H1 (cell line): ENCODE results near the gene GPR180. TPM values are rescaled to one million over a fixed set of nuclear protein-coding genes. Genes with fewer than 3 reads are reported as not detected.

Experiments
- CTCF ChIA-PET: fragments of 300-600 bp; sonication (Branson Sonifier 250); formaldehyde crosslinking; loops from one replicate; lab custom pipeline; 2021; ENCODE audit not compliant: partially characterized antibody; lab: Charles Lee
- POLR2A ChIA-PET: fragments of 300-600 bp; sonication (Branson Sonifier 250); formaldehyde crosslinking; loops from one replicate; lab custom pipeline; 2021; ENCODE audit warnings: inconsistent platforms; ENCODE audit not compliant: partially characterized antibody; lab: Charles Lee
- DNase-seq, 2 experiments: peaks; one replicate each; pipeline versions ENCODE4 v3.0.0 to v3.0.0-alpha.2; 2010 to 2022; ENCODE audit warnings: low spot score in 2 of 2, low read depth in 1 of 2, mixed read lengths in 1 of 2
- FAIRE-seq: peaks from 2 replicates; lab custom pipeline; 2011; peaks lifted over from hg19 to GRCh38; lab: Jason Lieb, UNC
- H2AFZ ChIP-seq: 2 replicates; pipeline ENCODE4 v1.8.1; 2012; ENCODE audit warnings: low read length, inconsistent platforms
- H2AK5ac ChIP-seq: 2 replicates; pipeline ENCODE4 v1.6.1; 2013; ENCODE audit warnings: low read depth, low read length
- H2BK120ac ChIP-seq: replicated peaks from 2 replicates; pipeline ENCODE3; 2013; ENCODE audit warnings: low read depth, low read length, inconsistent platforms
- H2BK12ac ChIP-seq: 2 replicates; pipeline ENCODE4 v1.6.1; 2013; ENCODE audit warnings: low read depth, low read length
- H2BK15ac ChIP-seq: 2 replicates; pipeline ENCODE4 v1.6.1; 2013; ENCODE audit warnings: low read length
- H2BK20ac ChIP-seq: 2 replicates; pipeline ENCODE4 v1.6.1; 2013; ENCODE audit warnings: low read length
- H2BK5ac ChIP-seq: 2 replicates; pipeline ENCODE4 v1.6.1; 2013; ENCODE audit warnings: low read depth, low read length
- H3K14ac ChIP-seq: 2 replicates; pipeline ENCODE4 v1.6.1; 2013; ENCODE audit warnings: inconsistent platforms; ENCODE audit not compliant: insufficient read length
- H3K18ac ChIP-seq: 2 replicates; pipeline ENCODE4 v1.6.1; 2013; ENCODE audit warnings: low read length; ENCODE audit errors: extremely low read depth
- H3K23ac ChIP-seq: 2 replicates; pipeline ENCODE4 v1.6.1; 2013; ENCODE audit warnings: inconsistent platforms; ENCODE audit not compliant: insufficient read length
- H3K23me2 ChIP-seq: 2 replicates; pipeline ENCODE4 v1.6.1; 2013; ENCODE audit warnings: low read depth, low read length
- H3K27ac ChIP-seq: 2 replicates; pipeline ENCODE4 v1.6.1; 2011; ENCODE audit warnings: low read depth, low read length, inconsistent platforms
- H3K27me3 ChIP-seq, 4 experiments: replicated peaks in 1 of 4; 1 replicate in 1 of 4; 2 replicates in 3 of 4; pipeline versions ENCODE4 v1.6.1 to v1.8.1; 2011 to 2013; ENCODE audit warnings: low read length in 3 of 4, mild to moderate bottlenecking in 3 of 4, inconsistent platforms in 2 of 4, mixed read lengths in 2 of 4, moderate library complexity in 1 of 4; ENCODE audit not compliant: control insufficient read depth in 3 of 4, insufficient read depth in 3 of 4; ENCODE audit errors: extremely low read depth in 1 of 4
- H3K36me3 ChIP-seq, 4 experiments: 2 replicates each; pipeline versions ENCODE4 v1.6.1 to v1.8.1; 2011 to 2013; ENCODE audit warnings: mild to moderate bottlenecking in 4 of 4, low read length in 3 of 4, moderate library complexity in 2 of 4, control low read depth in 1 of 4, inconsistent platforms in 1 of 4; ENCODE audit not compliant: insufficient read depth in 4 of 4, control insufficient read depth in 2 of 4
- H3K4ac ChIP-seq: replicated peaks from 2 replicates; pipeline ENCODE3; 2013; ENCODE audit warnings: low read length, low read depth, mixed read lengths, inconsistent platforms; ENCODE audit not compliant: insufficient read length
- H3K4me1 ChIP-seq, 4 experiments: replicated peaks in 1 of 4; 1 replicate in 1 of 4; 2 replicates in 3 of 4; pipeline versions ENCODE4 v1.6.1 to v1.8.1; 2011 to 2013; ENCODE audit warnings: low read length in 3 of 4, inconsistent platforms in 2 of 4, mixed read lengths in 1 of 4; ENCODE audit not compliant: insufficient read depth in 4 of 4, control insufficient read depth in 3 of 4
- H3K4me2 ChIP-seq, 2 experiments: 2 replicates each; pipeline versions ENCODE4 v1.6.1 to v1.8.1; 2011 to 2013; ENCODE audit warnings: low read depth in 2 of 2, low read length in 2 of 2, control low read depth in 1 of 2, inconsistent platforms in 1 of 2, mild to moderate bottlenecking in 1 of 2; ENCODE audit not compliant: insufficient read depth in 1 of 2
- H3K4me3 ChIP-seq, 4 experiments: fragments of 200-600, 300-600 bp in 1 of 4; sonication (generic), shearing (Covaris generic), sonication (Bioruptor Twin) in 1 of 4; 2 replicates each; pipeline versions ENCODE4 v1.5.1 to v1.8.1; 2011 to 2016; ENCODE audit warnings: low read length in 4 of 4, low read depth in 3 of 4, control low read depth in 2 of 4, inconsistent platforms in 2 of 4, mild to moderate bottlenecking in 2 of 4, mixed read lengths in 1 of 4, moderate library complexity in 1 of 4; ENCODE audit not compliant: insufficient read depth in 2 of 4; ENCODE audit errors: extremely low read depth in 1 of 4
- H3K56ac ChIP-seq: replicated peaks from 2 replicates; pipeline ENCODE3; 2013; ENCODE audit warnings: low read depth, mild to moderate bottlenecking, mixed read lengths, low read length, inconsistent platforms; ENCODE audit not compliant: insufficient read length
- H3K79me1 ChIP-seq: 2 replicates; pipeline ENCODE4 v1.6.1; 2013; ENCODE audit warnings: low read depth, low read length, control low read depth
- H3K79me2 ChIP-seq, 2 experiments: 2 replicates each; pipeline versions ENCODE4 v1.6.1 to v1.8.1; 2012 to 2013; ENCODE audit warnings: low read length in 2 of 2, mild to moderate bottlenecking in 2 of 2, inconsistent platforms in 1 of 2; ENCODE audit not compliant: insufficient read depth in 2 of 2, control insufficient read depth in 1 of 2
- H3K9ac ChIP-seq, 4 experiments: replicated peaks in 1 of 4; 1 replicate in 1 of 4; 2 replicates in 3 of 4; pipeline versions ENCODE4 v1.6.1 to v1.8.1; 2011 to 2013; ENCODE audit warnings: low read depth in 3 of 4, low read length in 3 of 4, control low read depth in 2 of 4, mild to moderate bottlenecking in 2 of 4, moderate library complexity in 2 of 4, inconsistent platforms in 1 of 4; ENCODE audit errors: extremely low read depth in 1 of 4
- H3K9me3 ChIP-seq, 2 experiments: 2 replicates each; pipeline versions ENCODE4 v1.6.1 to v1.8.1; 2012 to 2013; ENCODE audit warnings: mild to moderate bottlenecking in 2 of 2, moderate library complexity in 2 of 2, control low read depth in 1 of 2, inconsistent platforms in 1 of 2, low read depth in 1 of 2, low read length in 1 of 2, mixed read lengths in 1 of 2; ENCODE audit not compliant: insufficient read depth in 2 of 2
- H4K20me1 ChIP-seq, 2 experiments: replicated peaks in 1 of 2; 2 replicates each; pipeline versions ENCODE3 to v1.8.1; 2011 to 2013; ENCODE audit warnings: inconsistent platforms in 2 of 2, low read length in 2 of 2, mild to moderate bottlenecking in 1 of 2; ENCODE audit not compliant: insufficient read depth in 2 of 2, control insufficient read depth in 1 of 2
- H4K5ac ChIP-seq: 2 replicates; pipeline ENCODE4 v1.6.1; 2013; ENCODE audit warnings: low read length, low read depth, mixed read lengths, inconsistent platforms; ENCODE audit not compliant: insufficient read length
- H4K8ac ChIP-seq: 2 replicates; pipeline ENCODE4 v1.8.0; 2013; ENCODE audit warnings: mild to moderate bottlenecking, moderate library complexity, low read length, inconsistent platforms; ENCODE audit not compliant: insufficient read depth; ENCODE audit errors: extremely low read depth
- H4K91ac ChIP-seq: replicated peaks from 2 replicates; pipeline ENCODE3; 2013; ENCODE audit warnings: low read length, mixed read lengths, inconsistent platforms; ENCODE audit not compliant: insufficient read length
- ASH2L ChIP-seq: fragments of 200-600, 300-600 bp; sonication (generic); IDR thresholded peaks from one replicate; pipeline ENCODE4 v1.7.1; 2017; ENCODE audit warnings: low read length
- BACH1 ChIP-seq: IDR thresholded peaks from 2 replicates; pipeline ENCODE4 v1.6.1; 2012; ENCODE audit warnings: low read length, improper control_type of control experiment
- BCL11A ChIP-seq, 2 experiments: IDR thresholded peaks; one replicate each; pipeline ENCODE4 v1.6.1; 2011; ENCODE audit warnings: low read depth in 2 of 2, low read length in 2 of 2, mild to moderate bottlenecking in 2 of 2
- CHD2 ChIP-seq: IDR thresholded peaks from 2 replicates; pipeline ENCODE4 v1.6.1; 2012; ENCODE audit warnings: low read length, improper control_type of control experiment
- EGR1 ChIP-seq: IDR thresholded peaks from 2 replicates; pipeline ENCODE4 v1.6.1; 2011; ENCODE audit warnings: low read depth, low read length, borderline replicate concordance
- GABPA ChIP-seq: IDR thresholded peaks from 2 replicates; pipeline ENCODE4 v1.6.1; 2011; ENCODE audit warnings: mild to moderate bottlenecking, low read length, moderate library complexity, borderline replicate concordance; ENCODE audit not compliant: insufficient read depth
- POLR2AphosphoS5 ChIP-seq: IDR thresholded peaks from 2 replicates; pipeline ENCODE4 v1.6.1; 2011; ENCODE audit warnings: low read depth, low read length
- RAD21 ChIP-seq, 2 experiments: IDR thresholded peaks in 1 of 2; conservative IDR thresholded peaks in 1 of 2; 2 replicates each; pipeline ENCODE4 v1.6.1; 2011; ENCODE audit warnings: low read depth in 2 of 2, low read length in 2 of 2, improper control_type of control experiment in 1 of 2, inconsistent platforms in 1 of 2, mild to moderate bottlenecking in 1 of 2, moderate library complexity in 1 of 2
- SP1 ChIP-seq: IDR thresholded peaks from 2 replicates; pipeline ENCODE4 v1.6.1; 2011; ENCODE audit warnings: low read depth, low read length
- TEAD4 ChIP-seq: IDR thresholded peaks from 2 replicates; pipeline ENCODE4 v1.6.1; 2012; ENCODE audit warnings: low read depth, low read length, inconsistent platforms, mixed read lengths
- YY1 ChIP-seq: IDR thresholded peaks from 2 replicates; pipeline ENCODE4 v1.6.1; 2011; ENCODE audit warnings: low read depth, mild to moderate bottlenecking, low read length
- ZNF274 ChIP-seq: IDR thresholded peaks from 2 replicates; pipeline ENCODE4 v1.7.0; 2012; ENCODE audit warnings: low read length, borderline replicate concordance; ENCODE audit errors: extremely low read depth
- WGBS, 2 experiments: shearing (Covaris generic) in 1 of 2; methylation state at CpG; one replicate each; pipeline versions ENCODE4 v1.1.6 to v1.1.7; 2013 to 2015; ENCODE audit warnings: low lambda C conversion rate in 2 of 2, mixed read lengths in 2 of 2, inconsistent platforms in 1 of 2, low coverage in 1 of 2, missing lambda C conversion rate in 1 of 2; ENCODE audit not compliant: insufficient replicate concordance in 2 of 2, insufficient coverage in 1 of 2, insufficient read length in 1 of 2; ENCODE audit errors: extremely low coverage in 1 of 2, missing lambda C conversion rate in 1 of 2; 5-methylcytosine and 5-hydroxymethylcytosine counted together
- polyA plus RNA-seq, 7 experiments: library from polyadenylated mRNA; depleted of rRNA in 3 of 7; stranded (reverse) in 5 of 7; unstranded in 2 of 7; fragments of >200 nt in 5 of 7; fragments of 200-250 nt in 2 of 7; gene quantifications; 1 replicate in 5 of 7; 2 replicates in 1 of 7; 4 replicates in 1 of 7; pipeline versions ENCODE4 v1.2.1 to v1.2.3, GENCODE V29; 2011 to 2013; ENCODE audit warnings: missing spikeins in 2 of 7, mixed read lengths in 2 of 7
- total RNA-seq: library from RNA; stranded (reverse); fragmentation: NEBNext Ultra II Directional; extraction: Animal tissue kit (Norgen Biotek cat#: 25700); gene quantifications from 2 replicates; pipeline ENCODE4 v1.2.1, GENCODE V29; 2021
- TF ChIP-seq, protein P1 (sequence below): IDR thresholded peaks from 2 replicates; pipeline ENCODE4 v1.6.1; 2012; ENCODE audit warnings: inconsistent platforms

Gene GPR180
- total and polyA plus RNA-seq, 2 of the 8 experiments (the other 6 are each of a cell fraction or from before 2014, with no cell fraction given): 1.8 to 4.8 TPM

DNA sequence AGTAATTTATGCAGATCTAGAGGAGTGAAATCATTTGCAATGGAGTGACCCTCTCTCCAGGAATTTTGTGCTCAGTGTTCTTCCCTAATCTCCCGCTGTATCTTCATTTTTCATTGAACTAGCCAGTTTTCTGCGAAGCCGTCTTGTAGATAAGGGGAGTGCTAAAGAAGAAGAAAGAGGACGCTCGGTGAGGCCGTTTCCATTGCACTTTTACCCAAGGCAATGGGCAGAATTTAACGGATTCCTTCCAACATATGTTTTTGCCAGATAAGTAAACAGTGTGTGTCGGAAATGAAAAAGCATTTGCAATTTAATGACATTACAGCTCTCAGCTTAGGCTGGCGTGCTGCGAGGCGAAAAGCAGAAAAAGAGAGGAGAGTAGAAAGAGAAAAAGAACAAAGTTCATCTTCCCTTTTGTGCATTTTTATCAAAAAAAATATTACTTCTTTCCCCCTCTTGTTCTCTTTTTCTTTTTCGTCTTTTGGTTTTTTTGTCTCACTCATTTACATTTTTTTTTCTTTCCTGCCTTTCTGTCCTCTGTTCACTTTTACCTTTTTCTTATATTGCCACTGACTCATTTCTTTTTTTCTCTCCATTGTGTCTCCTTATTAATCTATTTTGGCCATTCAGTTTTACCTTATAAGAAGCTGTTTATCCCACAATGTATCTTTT is 60.8 kb downstream of the GPR180 start:
- H3K79me1 ChIP-seq: no peaks in the 10 kb centered on the region
- no peak overlapping the region for H3K4ac ChIP-seq
- POLR2A ChIA-PET: interaction anchor here (1.3 kb wide), 1 partner anchor 50 kb away, joined by 3 read pairs; the partner anchor contains the start of gene SOX21
- no peak for DNase-seq
- H3K56ac ChIP-seq: no peak overlapping the region
- H3K27ac ChIP-seq: no peak overlapping the region
- no peak overlapping the region for H3K4me3 ChIP-seq
- H4K91ac ChIP-seq: no peak overlapping the region
- H2BK15ac ChIP-seq: no peak overlapping the region
- H2BK5ac ChIP-seq: no peak overlapping the region
- H2AFZ ChIP-seq: 0 out of 2 replicates have a peak overlapping the region, but pooled peaks have one; percentile 17
- H2BK20ac ChIP-seq: no peak overlapping the region
- H3K9me3 ChIP-seq: no peaks in the 10 kb centered on the region
- H3K79me2 ChIP-seq: no peaks in the 10 kb centered on the region
- H3K18ac ChIP-seq: no peak overlapping the region
- H3K4me2 ChIP-seq: peak overlapping the region in 1 of 2 experiments; percentile 4; a peak in 2 of 4 replicates
- no peaks in the 10 kb centered on the region for H3K36me3 ChIP-seq
- CTCF ChIA-PET: interaction anchor here (0.8 to 4.4 kb wide), 9 partner anchors 10 to 326 kb away, joined by 3 to 24 read pairs (median 11); no protein-coding TSS in a partner anchor
- H3K23me2 ChIP-seq: no peaks in the 10 kb centered on the region
- H2BK12ac ChIP-seq: no peak overlapping the region
- 67% methylated on average over 12 of the region's 12 CpGs; no CpG with 5 or more reads in 1 of the 2 experiments for WGBS, 2 experiments
- peaks cover 0 to 9% (median 4%) of the 10 kb centered on the region in 4 experiments; a peak in 4 of 7 replicates for H3K4me1 ChIP-seq
- H4K20me1 ChIP-seq: no peaks in the 10 kb centered on the region
- no peak overlapping the region for H3K14ac ChIP-seq
- H3K9ac ChIP-seq: no peak overlapping the region
- no peak for FAIRE-seq
- H3K23ac ChIP-seq: no peak overlapping the region
- H2AK5ac ChIP-seq: no peak overlapping the region
- H3K27me3 ChIP-seq: no peaks in the 10 kb centered on the region
- H4K5ac ChIP-seq: no peak overlapping the region
- no peak overlapping the region for H4K8ac ChIP-seq
- no peak overlapping the region for H2BK120ac ChIP-seq
- TF ChIP-seq, protein P1, sequence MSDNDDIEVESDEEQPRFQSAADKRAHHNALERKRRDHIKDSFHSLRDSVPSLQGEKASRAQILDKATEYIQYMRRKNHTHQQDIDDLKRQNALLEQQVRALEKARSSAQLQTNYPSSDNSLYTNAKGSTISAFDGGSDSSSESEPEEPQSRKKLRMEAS: no peak
- TF ChIP-seq GABPA: no peak
- TF ChIP-seq RAD21 (IDR thresholded peaks at IDR 0.05 in 1 of 2, conservative IDR thresholded peaks at IDR 0.05 in 1 of 2; ENCODE audit: low read depth in 2 of 2, low read length in 2 of 2): no peak
- no peak for TF ChIP-seq BACH1
- TF ChIP-seq EGR1: no peak
- no peak for TF ChIP-seq YY1
- TF ChIP-seq ZNF274: no peak
- no peak for TF ChIP-seq POLR2AphosphoS5
- no peak for TF ChIP-seq BCL11A (IDR thresholded peaks at IDR 0.05; ENCODE audit: low read depth in 2 of 2, low read length in 2 of 2)
- no peak for TF ChIP-seq SP1
- TF ChIP-seq ASH2L: no peak
- no peak for TF ChIP-seq TEAD4
- TF ChIP-seq CHD2: no peak
